Endometrial microvascular endothelial cells (primary cell): ENCODE data around the gene LAMA3. TPM values are rescaled to one million over a fixed set of nuclear protein-coding genes. Genes with fewer than 3 reads are reported as not detected.

Experiments used
- in situ Hi-C: cut with HindIII; loops from 2 replicates; pipeline ENCODE4 v1.10.0; 2017; ENCODE audit warnings: low sequenced_read_pairs, low pct_unique_long_range_greater_than_20kb; ENCODE audit errors: inconsistent ontology term
- total RNA-seq: library from RNA; depleted of rRNA; stranded (reverse); fragments of >200 nt; gene quantifications from one replicate; pipeline ENCODE4 v1.2.3, GENCODE V29; 2015; ENCODE audit errors: inconsistent ontology term

Gene LAMA3
- total RNA-seq, 1 donor from 2014 or later: 9.7 TPM

- in situ Hi-C loops: no loop called here
Observed at GRCh38 chr18:23936381-23936958, 247.2 kb downstream of the LAMA3 start.

DNA sequence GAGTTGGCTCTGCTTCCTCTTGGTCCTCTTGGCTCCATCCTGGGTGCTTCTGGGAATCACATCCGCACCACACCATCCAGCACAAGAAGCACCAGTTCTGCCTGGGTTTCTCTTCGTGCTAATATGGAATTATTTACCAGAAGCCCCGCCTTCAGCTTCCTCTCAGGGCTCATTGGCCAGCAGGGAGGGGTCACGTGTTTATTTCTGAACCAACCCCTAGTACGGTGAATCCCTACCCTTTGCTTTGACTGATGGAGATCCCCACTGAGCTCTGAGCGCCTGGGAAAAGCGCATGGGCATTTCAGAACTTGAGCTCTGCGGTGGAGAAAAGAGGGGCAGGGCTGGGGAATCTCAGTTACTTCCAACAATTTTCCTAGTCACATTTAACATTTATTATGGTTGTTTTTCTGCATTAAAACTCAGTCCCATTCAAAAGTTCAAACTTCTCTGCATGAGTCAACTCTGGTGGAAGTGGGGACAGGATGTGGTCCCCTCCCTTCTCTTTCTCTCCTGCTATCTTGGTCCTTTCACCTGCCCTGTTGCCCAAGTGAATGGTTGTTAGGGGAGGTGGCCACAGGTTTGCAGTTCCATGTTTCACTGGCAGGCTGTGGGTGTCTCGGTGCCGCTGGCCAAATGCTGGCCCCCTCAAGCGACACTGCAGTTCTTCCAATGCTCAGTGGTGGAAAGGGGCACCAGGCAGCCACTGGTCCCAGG lies 248.9 kb downstream of the LAMA3 start:
- in situ Hi-C loops: no loop called here

GRCh38 chr18:23938901-23939341 lies 249.7 kb downstream of the LAMA3 start:
- in situ Hi-C loops: no loop called here

DNA sequence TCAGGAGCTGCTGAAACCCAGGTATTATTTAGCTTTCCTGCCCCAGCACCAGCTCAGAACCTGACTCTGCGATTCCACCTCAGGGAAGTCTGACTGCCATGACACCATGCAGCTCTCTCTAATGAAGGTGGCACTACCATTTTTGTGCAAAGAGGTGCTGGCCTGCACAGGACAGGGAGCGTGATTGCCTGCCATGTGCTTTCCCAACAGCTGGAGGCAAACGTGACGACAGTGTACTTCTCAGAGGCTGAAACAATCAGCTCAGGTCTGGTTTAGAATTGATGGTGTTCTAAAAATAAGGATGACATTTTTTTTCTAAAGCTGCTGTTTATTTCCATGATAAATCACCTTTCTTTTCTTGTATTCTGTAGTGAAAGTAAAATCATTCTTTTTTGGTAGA lies 250.1 kb downstream of the LAMA3 start:
- in situ Hi-C loops: no loop called here

GRCh38 chr18:23939896-23940295 lies 250.6 kb downstream of the LAMA3 start:
- in situ Hi-C loops: no loop called here

- in situ Hi-C loops: no loop called here
Observed at GRCh38 chr18:23941791-23942190, 252.5 kb downstream of the LAMA3 start.

DNA sequence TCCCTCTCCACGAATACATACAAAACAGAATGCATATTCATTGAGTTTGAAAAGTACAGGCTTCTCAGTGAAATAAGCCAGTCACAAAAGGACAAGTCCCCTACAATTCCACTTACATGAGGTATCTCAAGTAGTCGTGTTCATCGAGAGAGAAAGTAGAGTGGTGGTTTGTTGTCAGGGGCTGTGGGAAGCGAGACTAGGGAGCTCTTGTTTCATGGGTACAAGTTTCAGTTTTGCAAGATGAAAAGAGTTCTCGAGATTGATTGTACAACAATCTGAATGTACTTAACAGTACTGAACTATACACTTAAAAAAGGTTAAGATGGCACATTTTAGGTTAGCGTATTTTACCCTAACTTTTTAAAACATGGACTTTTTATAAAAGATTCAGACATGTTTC lies 253.9 kb downstream of the LAMA3 start:
- in situ Hi-C loops: no loop called here

DNA sequence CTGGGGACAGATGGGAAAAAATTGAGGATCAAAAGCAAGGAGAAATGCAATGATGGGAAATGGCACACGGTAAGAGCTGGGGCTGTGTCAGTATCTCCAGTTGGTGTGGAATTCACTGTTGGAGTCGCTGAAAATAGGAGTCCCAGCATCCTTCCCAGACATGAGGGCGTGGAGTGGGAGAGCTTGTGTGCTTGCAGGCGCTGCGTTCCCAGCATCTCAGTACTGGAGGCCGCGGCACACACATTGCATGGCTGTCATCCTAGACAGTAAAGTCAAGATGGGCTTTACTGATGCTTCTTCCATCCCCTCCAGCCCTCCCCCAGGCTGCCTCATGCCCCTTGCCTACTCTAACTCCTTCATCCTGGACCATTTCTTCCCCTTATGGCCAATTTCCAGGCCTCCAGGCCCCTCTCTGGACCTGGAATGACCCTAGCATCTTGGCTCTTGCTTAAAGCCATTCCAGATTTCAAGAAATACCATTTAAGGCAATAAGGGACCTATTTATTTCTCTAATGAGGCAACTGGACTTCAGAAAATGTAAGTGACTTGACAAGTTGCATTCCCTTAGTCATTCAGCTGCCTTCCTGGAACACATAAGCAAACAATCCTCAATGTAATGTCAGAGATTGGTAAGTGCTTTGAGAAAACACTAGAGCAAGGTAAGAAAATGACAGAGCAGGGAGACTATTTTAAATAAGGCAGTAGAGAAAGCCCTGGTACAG lies 254.8 kb downstream of the LAMA3 start:
- in situ Hi-C loops: no loop called here

GRCh38 chr18:23945416-23946079 lies 256.3 kb downstream of the LAMA3 start:
- in situ Hi-C loops: no loop called here

GRCh38 chr18:23949863-23950262 lies 260.6 kb downstream of the LAMA3 start:
- in situ Hi-C loops: no loop called here

DNA sequence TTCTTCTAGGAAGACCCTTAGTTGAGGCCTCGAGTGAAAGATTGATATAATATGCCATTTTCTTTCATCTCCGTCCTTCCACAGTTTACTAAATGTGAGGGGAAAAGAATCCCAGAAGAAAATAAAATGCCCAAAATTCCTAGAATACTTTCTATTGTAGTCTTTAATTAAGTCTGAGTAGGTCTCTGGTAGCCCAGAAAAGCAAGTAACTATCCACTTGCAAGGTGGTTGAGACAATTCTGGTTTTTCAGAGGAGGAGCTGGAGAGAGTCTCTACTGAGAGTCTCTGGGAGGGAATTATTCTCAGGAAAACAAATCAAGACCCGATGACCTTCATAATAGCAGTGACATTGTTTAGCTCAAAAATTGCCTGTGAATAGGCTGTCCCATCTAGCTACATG lies 261.4 kb downstream of the LAMA3 start:
- in situ Hi-C loops: no loop called here

- in situ Hi-C loops: no loop called here
Observed at GRCh38 chr18:23951206-23951605, 262.0 kb downstream of the LAMA3 start.

GRCh38 chr18:23953984-23954383 lies 264.7 kb downstream of the LAMA3 start:
- in situ Hi-C loops: no loop called here

DNA sequence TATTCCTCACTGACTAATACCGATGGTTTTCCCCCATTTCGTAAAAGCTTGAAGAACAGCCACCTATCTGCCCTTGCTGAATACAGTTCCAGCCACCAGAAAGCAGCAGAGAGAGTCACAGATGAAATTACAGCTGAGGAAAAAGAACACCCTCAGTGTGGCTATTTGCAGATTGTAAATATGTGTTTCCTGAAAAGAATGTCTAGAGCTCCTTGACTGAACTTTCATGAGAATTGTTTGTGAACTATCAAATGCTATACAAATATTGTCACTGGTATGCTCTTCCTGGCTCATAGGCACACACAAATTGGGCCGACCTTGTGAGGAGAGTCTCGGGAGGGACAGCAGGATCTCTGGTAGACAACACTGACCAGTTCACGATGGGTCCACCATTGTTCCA lies 267.2 kb downstream of the LAMA3 start:
- in situ Hi-C loops: no loop called here

DNA sequence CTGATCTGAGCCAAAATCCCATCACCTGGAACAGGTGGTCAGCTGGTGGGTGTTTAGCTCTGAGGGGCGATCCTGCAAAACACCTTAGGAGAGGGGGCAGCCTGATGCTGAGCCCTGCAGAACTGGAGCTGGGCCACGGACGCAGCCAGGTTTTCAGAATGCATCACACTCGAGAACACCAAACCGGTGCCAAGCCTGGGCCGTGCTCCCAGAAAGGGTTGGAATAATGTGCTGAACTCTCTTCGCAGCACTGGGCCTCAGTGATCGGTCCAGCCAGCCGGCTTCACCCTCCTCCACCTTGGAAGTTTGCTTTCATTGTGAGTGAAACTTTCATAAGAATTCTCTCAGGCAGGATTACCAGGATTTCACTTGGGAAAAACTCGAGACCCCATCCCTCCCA lies 268.8 kb downstream of the LAMA3 start:
- in situ Hi-C loops: no loop called here

GRCh38 chr18:23963443-23964165 lies 274.4 kb downstream of the LAMA3 start:
- in situ Hi-C loops: no loop called here

- in situ Hi-C loops: no loop called here
Observed at GRCh38 chr18:23964282-23965238, 275.3 kb downstream of the LAMA3 start.

GRCh38 chr18:23966909-23967308 lies 277.7 kb downstream of the LAMA3 start:
- in situ Hi-C loops: no loop called here
